ENCODE results near the gene APC2.

DNA sequence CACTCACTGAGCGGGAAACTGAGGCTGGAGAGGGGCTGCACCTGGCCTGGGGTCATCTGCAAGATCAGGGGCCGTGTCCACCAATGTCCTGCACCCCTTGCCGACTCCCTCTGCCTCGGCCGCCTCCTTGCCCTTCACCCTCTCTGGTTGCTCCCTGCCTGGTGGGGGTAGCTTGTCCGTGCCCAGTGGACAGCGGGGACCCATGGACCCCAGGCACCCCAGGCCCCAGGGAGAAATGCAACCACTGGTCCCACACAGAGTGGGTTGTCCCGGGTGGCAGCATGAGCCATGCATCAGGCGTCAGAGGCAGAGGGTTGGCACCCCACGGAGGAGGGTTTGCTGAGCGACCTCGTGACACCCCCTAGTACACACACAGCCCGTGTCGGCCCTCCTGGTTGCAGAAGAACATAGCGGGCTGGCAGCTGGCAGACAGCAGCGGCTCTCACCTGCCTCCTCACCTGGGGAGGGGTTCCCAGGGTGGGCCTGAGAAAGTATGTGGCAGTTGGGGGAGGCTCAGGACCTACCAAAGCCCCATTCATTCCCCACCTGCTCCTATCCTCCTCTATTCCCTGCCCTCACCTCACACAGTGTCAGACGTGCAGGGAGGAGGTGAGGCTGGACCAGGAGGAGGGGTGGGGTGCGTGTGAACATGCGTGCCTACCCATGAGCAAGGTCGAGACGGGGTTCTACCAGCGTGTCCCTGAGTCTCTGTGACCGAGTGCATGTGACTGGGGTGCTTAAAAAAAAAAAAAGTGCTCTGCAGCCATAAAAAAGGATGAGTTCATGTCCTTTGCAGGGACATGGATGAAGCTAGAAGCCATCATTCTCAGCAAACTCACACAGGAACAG, 54.2 kb downstream of the APC2 start:
- TF ChIP-seq CTCF (IDR thresholded peaks at IDR 0.05) (no peak), POLR2AphosphoS5 (IDR thresholded peaks at IDR 0.05) (no peak)
